ENCODE results near the gene CYP11A1. TPM values are rescaled to one million over a fixed set of nuclear protein-coding genes. Genes with fewer than 3 reads are reported as not detected.
A peak's percentile ranks its signal among the peaks of the same experiment; 100 is the strongest.

CYP11A1 gene
- polyA plus RNA-seq, 3 donors: not detected

DNA sequence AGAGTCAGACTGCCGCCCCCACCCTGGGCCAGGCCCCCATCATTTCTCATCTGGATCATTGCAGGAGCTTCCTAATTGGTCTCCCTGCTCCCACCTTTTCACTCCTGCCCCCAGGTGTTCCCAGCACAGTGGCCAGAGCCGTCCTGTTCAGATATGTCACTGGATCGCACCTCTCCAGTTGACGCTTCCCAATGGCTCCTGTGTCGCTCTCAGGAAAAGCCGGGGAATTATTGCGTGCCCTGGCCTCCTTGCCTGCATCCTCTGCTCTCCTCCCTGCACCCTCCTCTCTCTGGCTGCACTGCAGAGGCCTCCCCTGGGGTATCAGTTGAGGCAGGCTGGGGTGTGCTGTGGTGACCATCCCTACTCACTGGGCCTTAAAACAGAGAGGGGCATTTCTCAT is 25.5 kb upstream of the CYP11A1 start:
- peaks cover 44% of the 10 kb centered on the region for H3K4me1 Mint-ChIP-seq
- peak overlapping the region in 1 of 7 donors; percentile 79 for H3K27ac Mint-ChIP-seq

DNA sequence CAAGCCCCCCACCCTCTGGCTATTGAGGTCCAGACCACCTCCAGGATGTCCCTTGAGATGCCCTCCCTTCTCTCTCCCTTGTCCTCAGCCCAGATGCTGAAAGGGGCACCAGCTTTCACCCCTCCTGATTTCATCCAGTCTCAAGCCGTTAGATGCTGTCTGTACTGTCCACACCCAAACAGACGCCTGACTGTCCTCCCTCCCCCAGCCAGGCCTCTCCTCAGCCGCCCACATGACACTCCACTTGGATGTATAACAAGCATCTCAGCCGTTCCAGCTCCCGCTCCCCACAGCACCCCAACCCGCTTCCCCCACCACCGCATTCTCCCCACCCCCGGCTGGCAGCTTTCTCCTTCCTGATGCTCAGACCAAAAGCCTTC is 25.0 kb upstream of the CYP11A1 start:
- Histone ChIP-seq H3K27ac (ENCODE audit: low read depth in 1 of 2, low read length in 2 of 2) (no peak overlapping the region), H3K4me3 (replicated peaks in 1 of 3; ENCODE audit: low read depth in 2 of 3, low read length in 3 of 3) (no peak overlapping the region), H3K36me3 (replicated peaks in 1 of 2; ENCODE audit: control insufficient read depth in 1 of 2, insufficient read depth in 2 of 2, low read length in 2 of 2) (no peaks in the 10 kb centered on the region), H3K27me3 (ENCODE audit: control insufficient read depth in 2 of 2, insufficient read depth in 2 of 2, low read length in 2 of 2) (no peaks in the 10 kb centered on the region), H2AFZ (ENCODE audit: insufficient read depth, low read depth, low read length, poor library complexity, severe bottlenecking) (no peak overlapping the region), H3K79me2 (ENCODE audit: insufficient read depth, low read length) (no peaks in the 10 kb centered on the region), H3K9me3 (replicated peaks in 1 of 2; ENCODE audit: control insufficient read depth in 1 of 2, insufficient read depth in 1 of 2, low read length in 2 of 2) (no peaks in the 10 kb centered on the region), H3K4me2 (replicated peaks; ENCODE audit: extremely low read depth, low read length, poor library complexity, severe bottlenecking) (no peak overlapping the region), H3K4me1 (ENCODE audit: control insufficient read depth in 1 of 2, insufficient read depth in 2 of 2, low read length in 2 of 2) (peaks cover 30 to 41% of the 10 kb centered on the region in 2 donors), H3K9ac (ENCODE audit: insufficient read depth, low read length, poor library complexity, severe bottlenecking) (no peak overlapping the region), H4K20me1 (ENCODE audit: insufficient read depth, low read length) (no peaks in the 10 kb centered on the region)
- 19% methylated on average over 7 of the region's 8 CpGs for WGBS (ENCODE audit: insufficient coverage)
- Mint-ChIP-seq H3K9me3 (peaks cover 0 to 7% (median 0%) of the 10 kb centered on the region in 7 donors), H3K27ac (no peak overlapping the region), H3K4me3 (no peak overlapping the region), H3K4me1 (peaks cover 39% of the 10 kb centered on the region), H3K27me3 (ENCODE audit: low read depth in 3 of 3) (peaks cover 6 to 29% (median 28%) of the 10 kb centered on the region in 3 donors), H3K36me3 (no peaks in the 10 kb centered on the region)
- TF ChIP-seq, protein P1, sequence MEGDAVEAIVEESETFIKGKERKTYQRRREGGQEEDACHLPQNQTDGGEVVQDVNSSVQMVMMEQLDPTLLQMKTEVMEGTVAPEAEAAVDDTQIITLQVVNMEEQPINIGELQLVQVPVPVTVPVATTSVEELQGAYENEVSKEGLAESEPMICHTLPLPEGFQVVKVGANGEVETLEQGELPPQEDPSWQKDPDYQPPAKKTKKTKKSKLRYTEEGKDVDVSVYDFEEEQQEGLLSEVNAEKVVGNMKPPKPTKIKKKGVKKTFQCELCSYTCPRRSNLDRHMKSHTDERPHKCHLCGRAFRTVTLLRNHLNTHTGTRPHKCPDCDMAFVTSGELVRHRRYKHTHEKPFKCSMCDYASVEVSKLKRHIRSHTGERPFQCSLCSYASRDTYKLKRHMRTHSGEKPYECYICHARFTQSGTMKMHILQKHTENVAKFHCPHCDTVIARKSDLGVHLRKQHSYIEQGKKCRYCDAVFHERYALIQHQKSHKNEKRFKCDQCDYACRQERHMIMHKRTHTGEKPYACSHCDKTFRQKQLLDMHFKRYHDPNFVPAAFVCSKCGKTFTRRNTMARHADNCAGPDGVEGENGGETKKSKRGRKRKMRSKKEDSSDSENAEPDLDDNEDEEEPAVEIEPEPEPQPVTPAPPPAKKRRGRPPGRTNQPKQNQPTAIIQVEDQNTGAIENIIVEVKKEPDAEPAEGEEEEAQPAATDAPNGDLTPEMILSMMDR (IDR thresholded peaks at IDR 0.05): no peak
- intact Hi-C loops (cut with micrococcal nuclease): no loop called here
- no peak for DNase-seq

More for the DNA sequence above, 25.5 kb upstream of the CYP11A1 start:
- H3K4me3 Mint-ChIP-seq: no peak overlapping the region
- H3K4me1 ChIP-seq (ENCODE audit: control insufficient read depth in 1 of 2, insufficient read depth in 2 of 2, low read length in 2 of 2): peaks cover 35 to 46% of the 10 kb centered on the region in 2 donors
- TF ChIP-seq, protein P1 (IDR thresholded peaks at IDR 0.05): no peak
- H4K20me1 ChIP-seq (ENCODE audit: insufficient read depth, low read length): no peaks in the 10 kb centered on the region
- DNase-seq: no peak
- intact Hi-C loops (cut with micrococcal nuclease): no loop called here
- no peaks in the 10 kb centered on the region for H3K9me3 ChIP-seq (replicated peaks in 1 of 2; ENCODE audit: control insufficient read depth in 1 of 2, insufficient read depth in 1 of 2, low read length in 2 of 2)
- H2AFZ ChIP-seq (ENCODE audit: insufficient read depth, low read depth, low read length, poor library complexity, severe bottlenecking): no peak overlapping the region
- H3K9me3 Mint-ChIP-seq: peaks cover 0 to 7% (median 0%) of the 10 kb centered on the region in 7 donors
- H3K4me3 ChIP-seq (replicated peaks in 1 of 3; ENCODE audit: low read depth in 2 of 3, low read length in 3 of 3): no peak overlapping the region
- WGBS (ENCODE audit: insufficient coverage): 88% methylated on average over 4 of the region's 7 CpGs
- H3K27me3 Mint-ChIP-seq (ENCODE audit: low read depth in 3 of 3): peaks cover 6 to 29% (median 28%) of the 10 kb centered on the region in 3 donors
- no peak overlapping the region for H3K9ac ChIP-seq (ENCODE audit: insufficient read depth, low read length, poor library complexity, severe bottlenecking)
- H3K36me3 ChIP-seq (replicated peaks in 1 of 2; ENCODE audit: control insufficient read depth in 1 of 2, insufficient read depth in 2 of 2, low read length in 2 of 2): no peaks in the 10 kb centered on the region
- no peaks in the 10 kb centered on the region for H3K36me3 Mint-ChIP-seq
- H3K27ac ChIP-seq (ENCODE audit: low read depth in 1 of 2, low read length in 2 of 2): no peak overlapping the region
- H3K79me2 ChIP-seq (ENCODE audit: insufficient read depth, low read length): no peaks in the 10 kb centered on the region
- H3K27me3 ChIP-seq (ENCODE audit: control insufficient read depth in 2 of 2, insufficient read depth in 2 of 2, low read length in 2 of 2): no peaks in the 10 kb centered on the region
- H3K4me2 ChIP-seq (replicated peaks; ENCODE audit: extremely low read depth, low read length, poor library complexity, severe bottlenecking): no peak overlapping the region
